ENCODE measurements around the gene ALB. TPM values are rescaled to one million over a fixed set of nuclear protein-coding genes. Genes with fewer than 3 reads are reported as not detected.

ALB gene
- total RNA-seq, 1 experiment from 2014 or later, result 23.4 TPM

DNA sequence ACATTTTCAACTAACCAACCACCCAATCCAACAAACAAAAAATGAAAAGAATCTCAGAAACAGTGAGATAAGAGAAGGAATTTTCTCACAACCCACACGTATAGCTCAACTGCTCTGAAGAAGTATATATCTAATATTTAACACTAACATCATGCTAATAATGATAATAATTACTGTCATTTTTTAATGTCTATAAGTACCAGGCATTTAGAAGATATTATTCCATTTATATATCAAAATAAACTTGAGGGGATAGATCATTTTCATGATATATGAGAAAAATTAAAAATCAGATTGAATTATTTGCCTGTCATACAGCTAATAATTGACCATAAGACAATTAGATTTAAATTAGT is 27.7 kb downstream of the ALB start:
- Mint-ChIP-seq H3K4me1 (no peaks in the 10 kb centered on the region), H3K27ac (no peak overlapping the region), H3K27me3 (ENCODE audit: low read depth) (no peaks in the 10 kb centered on the region), H3K9me3 (no peaks in the 10 kb centered on the region), H3K36me3 (no peaks in the 10 kb centered on the region), H3K4me3 (no peak overlapping the region)
- TF ChIP-seq, protein P1, sequence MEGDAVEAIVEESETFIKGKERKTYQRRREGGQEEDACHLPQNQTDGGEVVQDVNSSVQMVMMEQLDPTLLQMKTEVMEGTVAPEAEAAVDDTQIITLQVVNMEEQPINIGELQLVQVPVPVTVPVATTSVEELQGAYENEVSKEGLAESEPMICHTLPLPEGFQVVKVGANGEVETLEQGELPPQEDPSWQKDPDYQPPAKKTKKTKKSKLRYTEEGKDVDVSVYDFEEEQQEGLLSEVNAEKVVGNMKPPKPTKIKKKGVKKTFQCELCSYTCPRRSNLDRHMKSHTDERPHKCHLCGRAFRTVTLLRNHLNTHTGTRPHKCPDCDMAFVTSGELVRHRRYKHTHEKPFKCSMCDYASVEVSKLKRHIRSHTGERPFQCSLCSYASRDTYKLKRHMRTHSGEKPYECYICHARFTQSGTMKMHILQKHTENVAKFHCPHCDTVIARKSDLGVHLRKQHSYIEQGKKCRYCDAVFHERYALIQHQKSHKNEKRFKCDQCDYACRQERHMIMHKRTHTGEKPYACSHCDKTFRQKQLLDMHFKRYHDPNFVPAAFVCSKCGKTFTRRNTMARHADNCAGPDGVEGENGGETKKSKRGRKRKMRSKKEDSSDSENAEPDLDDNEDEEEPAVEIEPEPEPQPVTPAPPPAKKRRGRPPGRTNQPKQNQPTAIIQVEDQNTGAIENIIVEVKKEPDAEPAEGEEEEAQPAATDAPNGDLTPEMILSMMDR (IDR thresholded peaks at IDR 0.05), result no peak
- TF ChIP-seq KAT7 (CRISPR knock-in tag; IDR thresholded peaks at IDR 0.05; ENCODE audit: borderline replicate concordance) (no peak), E2F5 (CRISPR knock-in tag; IDR thresholded peaks at IDR 0.05) (no peak), GRHL2 (CRISPR knock-in tag; IDR thresholded peaks at IDR 0.05; ENCODE audit: insufficient replicate concordance, severe bottlenecking) (no peak), NR2C2 (CRISPR knock-in tag; IDR thresholded peaks at IDR 0.05) (no peak), ZNF121 (CRISPR knock-in tag; IDR thresholded peaks at IDR 0.05) (no peak), SMAD4 (CRISPR knock-in tag; IDR thresholded peaks at IDR 0.05) (no peak), MYBL2 (CRISPR knock-in tag; IDR thresholded peaks at IDR 0.05) (no peak), SMAD3 (CRISPR knock-in tag; IDR thresholded peaks at IDR 0.05; ENCODE audit: borderline replicate concordance) (no peak), CREB1 (CRISPR knock-in tag; IDR thresholded peaks at IDR 0.05) (no peak), ZNF671 (CRISPR knock-in tag; IDR thresholded peaks at IDR 0.05) (no peak), HMGXB4 (CRISPR knock-in tag; IDR thresholded peaks at IDR 0.05) (no peak)
- TF ChIP-seq, protein P2, sequence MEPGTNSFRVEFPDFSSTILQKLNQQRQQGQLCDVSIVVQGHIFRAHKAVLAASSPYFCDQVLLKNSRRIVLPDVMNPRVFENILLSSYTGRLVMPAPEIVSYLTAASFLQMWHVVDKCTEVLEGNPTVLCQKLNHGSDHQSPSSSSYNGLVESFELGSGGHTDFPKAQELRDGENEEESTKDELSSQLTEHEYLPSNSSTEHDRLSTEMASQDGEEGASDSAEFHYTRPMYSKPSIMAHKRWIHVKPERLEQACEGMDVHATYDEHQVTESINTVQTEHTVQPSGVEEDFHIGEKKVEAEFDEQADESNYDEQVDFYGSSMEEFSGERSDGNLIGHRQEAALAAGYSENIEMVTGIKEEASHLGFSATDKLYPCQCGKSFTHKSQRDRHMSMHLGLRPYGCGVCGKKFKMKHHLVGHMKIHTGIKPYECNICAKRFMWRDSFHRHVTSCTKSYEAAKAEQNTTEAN (CRISPR knock-in tag; IDR thresholded peaks at IDR 0.05), result no peak
- TF ChIP-seq, protein P3, sequence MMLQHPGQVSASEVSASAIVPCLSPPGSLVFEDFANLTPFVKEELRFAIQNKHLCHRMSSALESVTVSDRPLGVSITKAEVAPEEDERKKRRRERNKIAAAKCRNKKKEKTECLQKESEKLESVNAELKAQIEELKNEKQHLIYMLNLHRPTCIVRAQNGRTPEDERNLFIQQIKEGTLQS (CRISPR knock-in tag; conservative IDR thresholded peaks at IDR 0.05), result no peak
- CTCF ChIA-PET, result interaction anchor here (1.2 kb wide), 1 partner anchor 14 kb away, joined by 3 read pairs; no protein-coding TSS in a partner anchor
- ATAC-seq (no peak), DNase-seq (ENCODE audit: low spot score) (no peak)
- POLR2A ChIA-PET, result no interaction called here

- Mint-ChIP-seq H3K27ac (no peak overlapping the region), H3K27me3 (ENCODE audit: low read depth) (no peaks in the 10 kb centered on the region), H3K36me3 (no peaks in the 10 kb centered on the region), H3K4me3 (no peak overlapping the region), H3K9me3 (no peaks in the 10 kb centered on the region), H3K4me1 (no peaks in the 10 kb centered on the region)
- no peak for ATAC-seq
- ChIA-PET CTCF (interaction anchor here (1.2 to 1.7 kb wide), 2 partner anchors 14 kb away, joined by 3 to 5 read pairs; no protein-coding TSS in a partner anchor), POLR2A (no interaction called here)
- TF ChIP-seq, protein P4, sequence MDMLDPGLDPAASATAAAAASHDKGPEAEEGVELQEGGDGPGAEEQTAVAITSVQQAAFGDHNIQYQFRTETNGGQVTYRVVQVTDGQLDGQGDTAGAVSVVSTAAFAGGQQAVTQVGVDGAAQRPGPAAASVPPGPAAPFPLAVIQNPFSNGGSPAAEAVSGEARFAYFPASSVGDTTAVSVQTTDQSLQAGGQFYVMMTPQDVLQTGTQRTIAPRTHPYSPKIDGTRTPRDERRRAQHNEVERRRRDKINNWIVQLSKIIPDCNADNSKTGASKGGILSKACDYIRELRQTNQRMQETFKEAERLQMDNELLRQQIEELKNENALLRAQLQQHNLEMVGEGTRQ (CRISPR knock-in tag; IDR thresholded peaks at IDR 0.05), result no peak
- TF ChIP-seq GABPB1 (CRISPR knock-in tag; IDR thresholded peaks at IDR 0.05), result peak; percentile 62
- no peak for DNase-seq (ENCODE audit: low spot score)
Observed at GRCh38 chr4:73432169-73433000, 28.3 kb downstream of the ALB start.
